Skin epidermis (tissue), 12 donors: ENCODE results near the gene SLIT3.
A peak's percentile ranks its signal among the peaks of the same experiment; 100 is the strongest.

Experiments used
- H3K27ac ChIP-seq, 21 experiments: fragments of 200-600 bp; sonication (generic) in 11 of 21; one replicate each; pipeline ENCODE4 v1.5.0; 2020; ENCODE audit warnings: mild to moderate bottlenecking in 3 of 21, inconsistent platforms in 2 of 21, moderate library complexity in 2 of 21
- H3K4me3 ChIP-seq, 7 experiments: fragments of 200-600 bp; sonication (generic) in 2 of 7; one replicate each; pipeline ENCODE4 v1.5.0; 2020; ENCODE audit warnings: inconsistent platforms in 2 of 7, mild to moderate bottlenecking in 2 of 7, moderate library complexity in 1 of 7

Gene SLIT3

DNA sequence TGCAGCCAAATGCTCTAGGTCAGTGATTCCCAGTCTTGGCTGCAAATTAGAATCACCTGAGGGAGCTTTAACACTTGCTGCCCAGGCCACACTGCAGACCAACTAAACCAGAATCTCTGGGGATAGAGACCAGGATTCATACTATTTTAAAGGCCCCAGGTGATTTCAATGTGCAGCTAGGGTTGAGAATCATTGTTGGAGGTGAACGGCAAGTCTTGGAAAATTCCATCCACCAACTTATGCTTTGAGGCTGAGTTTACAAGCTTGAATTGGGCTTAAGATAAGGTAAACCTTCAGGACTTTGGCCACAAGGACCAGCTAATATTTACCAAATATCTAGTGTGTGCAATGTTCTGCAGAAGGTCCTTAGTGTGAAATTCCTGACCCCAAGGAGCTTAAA, 27.5 kb downstream of the SLIT3 start:
- Histone ChIP-seq H3K4me3 (no peak overlapping the region), H3K27ac (no peak overlapping the region)

DNA sequence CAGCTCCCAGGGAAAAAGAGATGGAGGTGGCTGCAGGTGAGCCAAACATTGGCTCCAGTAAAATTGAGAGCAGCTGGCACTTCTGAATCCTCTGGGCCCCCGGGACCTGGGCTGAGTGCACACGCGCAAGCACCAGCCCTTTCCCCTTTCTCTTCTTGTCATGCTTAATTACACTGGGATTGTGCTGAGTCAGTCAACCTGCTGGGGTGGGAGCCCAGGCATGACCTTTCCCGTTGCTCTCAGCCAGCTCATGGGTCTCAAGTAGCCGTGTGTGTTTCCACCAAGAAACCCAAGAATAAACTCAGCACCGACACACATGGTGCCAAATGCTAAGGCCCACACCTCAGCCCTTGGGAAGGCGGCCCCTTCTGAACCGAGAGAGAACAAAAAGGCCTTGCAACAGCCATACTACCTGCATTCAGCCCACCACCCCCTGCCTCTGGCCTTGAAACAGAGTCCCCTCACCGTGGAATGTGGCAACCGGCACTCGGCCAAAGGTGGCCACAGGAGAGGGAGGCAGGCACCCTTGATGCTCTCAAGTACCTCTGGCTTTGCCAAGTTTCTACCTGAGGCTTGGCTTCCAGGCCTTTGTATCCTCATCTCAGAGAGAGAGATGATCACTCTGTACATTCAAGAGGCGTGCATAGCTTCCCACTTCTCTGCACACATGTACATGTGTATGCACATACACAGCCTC, 28.1 kb downstream of the SLIT3 start:
- H3K27ac ChIP-seq = no peak overlapping the region
- H3K4me3 ChIP-seq = no peak overlapping the region

DNA sequence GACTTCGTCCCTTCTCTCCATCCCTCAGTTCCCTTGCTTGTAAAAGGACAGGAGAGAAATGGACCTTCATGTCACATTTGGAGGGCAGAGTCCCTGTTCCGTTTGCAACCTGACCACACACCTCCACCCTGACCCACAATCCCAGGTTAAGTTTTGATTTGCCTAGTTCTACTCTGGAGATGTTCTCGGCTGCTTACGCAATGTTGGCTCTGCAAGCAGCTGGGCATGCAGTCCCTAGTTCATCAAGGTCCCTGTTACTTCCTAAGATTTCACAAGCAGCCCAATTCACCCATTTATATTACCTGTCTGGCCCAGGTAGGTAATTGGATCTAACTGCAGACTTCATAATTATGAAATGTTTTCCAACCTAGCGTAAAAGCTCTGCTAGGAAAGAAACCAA, 28.8 kb downstream of the SLIT3 start:
- Histone ChIP-seq H3K4me3 (no peak overlapping the region), H3K27ac (no peak overlapping the region)

DNA sequence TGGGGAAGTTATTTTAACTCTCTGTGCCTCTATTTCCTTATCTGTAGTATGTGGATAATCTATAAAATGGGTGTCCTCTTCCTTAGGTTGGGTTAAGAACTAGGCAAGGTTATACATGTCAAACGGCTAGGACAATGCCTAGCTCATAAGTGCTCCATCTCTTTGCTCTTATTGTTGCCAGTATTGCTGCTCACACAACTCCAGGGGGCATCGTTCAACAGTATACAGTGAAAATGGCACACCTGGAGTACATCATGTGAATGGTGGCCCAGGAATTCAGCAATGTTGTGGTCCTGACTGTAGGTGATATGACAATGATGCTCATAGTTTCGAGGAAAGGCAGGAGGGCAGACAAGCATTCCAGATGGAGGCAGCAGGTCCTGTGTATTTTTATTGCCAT, 30.1 kb downstream of the SLIT3 start:
- no peak overlapping the region for H3K27ac ChIP-seq

DNA sequence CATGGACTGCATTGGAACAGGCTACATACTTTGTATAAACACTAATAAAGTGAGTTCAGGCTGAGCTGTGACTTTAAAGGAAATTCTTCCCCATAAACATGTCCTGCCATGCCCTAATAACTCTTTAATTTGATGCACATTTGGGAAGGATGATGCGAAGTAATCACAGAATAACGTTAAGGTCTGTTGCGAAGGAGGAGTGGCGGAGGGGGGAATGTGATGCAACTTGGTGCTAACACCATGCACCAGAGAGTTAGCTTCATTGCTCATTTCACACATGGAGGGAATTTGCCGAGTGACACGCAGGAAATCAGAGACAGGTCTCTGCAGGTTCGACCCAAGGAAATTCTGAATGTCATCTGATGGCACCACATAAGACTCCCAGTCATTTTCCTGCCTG, 32.9 kb downstream of the SLIT3 start:
- no peak overlapping the region for H3K4me3 ChIP-seq
- H3K27ac ChIP-seq = peak overlapping the region in 4 of 21 experiments; percentile 5 to 67 (median 54)

More for the DNA sequence above, 30.1 kb downstream of the SLIT3 start:
- no peak overlapping the region for H3K4me3 ChIP-seq

DNA sequence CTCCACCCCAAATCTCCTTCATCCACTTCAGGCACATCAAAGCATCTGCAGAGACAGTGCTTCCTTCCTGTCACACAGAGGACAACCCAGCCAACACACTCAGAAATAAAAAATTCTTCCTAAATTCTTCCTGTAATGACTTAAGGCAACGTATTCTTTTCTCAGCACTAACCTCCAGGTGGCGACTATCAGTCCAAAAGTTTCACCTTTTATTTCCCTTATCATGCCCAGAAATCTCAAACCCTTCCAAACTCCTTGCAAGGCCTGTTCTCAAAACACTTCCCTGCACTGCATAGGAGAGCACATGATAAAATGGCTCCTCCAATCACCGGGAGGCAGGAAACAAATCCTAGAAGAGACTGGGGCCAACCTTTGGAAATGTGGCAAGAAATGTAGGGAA, 35.1 kb downstream of the SLIT3 start:
- Histone ChIP-seq H3K4me3 (no peak overlapping the region), H3K27ac (no peak overlapping the region)

DNA sequence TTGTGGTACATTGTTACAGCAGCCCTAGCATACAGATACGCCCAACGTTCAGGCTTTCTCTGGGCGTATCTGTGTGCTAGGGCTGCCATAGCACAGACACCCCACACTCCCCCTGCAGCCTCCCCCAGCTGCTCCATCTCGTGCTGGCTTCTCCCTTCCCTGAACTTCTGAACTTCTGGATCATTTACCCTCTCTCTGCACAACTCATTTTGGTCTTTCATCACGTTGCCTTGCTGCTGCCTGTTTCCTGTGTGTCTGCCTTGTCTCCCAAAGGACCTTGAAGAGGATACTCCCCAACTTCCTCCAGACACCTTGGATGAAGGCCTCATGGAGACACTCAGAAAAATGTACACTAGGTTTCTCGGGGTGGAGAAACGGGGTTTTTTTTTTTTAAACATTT, 37.3 kb downstream of the SLIT3 start:
- Histone ChIP-seq H3K27ac (peak overlapping the region in 1 of 21 experiments; percentile 54), H3K4me3 (no peak overlapping the region)

DNA sequence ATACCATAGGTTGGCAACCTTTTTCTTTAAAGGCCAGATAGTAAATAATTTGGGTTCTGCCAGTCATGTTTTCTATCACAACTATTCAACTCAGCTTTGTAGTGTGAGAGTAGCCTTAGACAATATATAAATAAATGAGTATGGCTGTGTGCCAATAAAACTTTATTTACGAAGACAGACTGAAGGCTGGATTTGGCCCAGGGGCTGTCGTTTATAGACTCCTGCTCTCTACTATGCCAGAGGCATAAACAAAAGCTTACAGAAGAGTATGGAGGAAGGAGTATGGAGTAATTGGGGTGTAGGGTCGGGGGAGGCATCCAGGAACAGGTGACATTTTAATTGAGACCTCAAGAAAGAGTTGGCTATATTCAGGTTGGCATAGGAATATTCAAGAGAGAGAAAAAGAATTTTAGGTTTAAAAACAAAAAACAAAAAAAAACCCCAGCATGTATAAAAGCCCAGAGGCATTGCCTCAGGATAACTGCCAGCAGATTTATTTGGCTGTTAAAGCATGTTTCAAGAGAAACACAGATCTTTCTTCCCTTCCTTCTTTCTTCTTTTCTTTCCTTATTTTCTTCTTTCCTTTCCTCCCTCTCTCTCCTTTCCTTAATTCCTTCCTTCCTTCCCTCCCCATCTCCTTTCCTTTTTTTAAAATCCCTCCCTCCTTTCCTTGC, 39.9 kb downstream of the SLIT3 start:
- peak overlapping the region in 1 of 21 experiments; percentile 54 for H3K27ac ChIP-seq
- no peak overlapping the region for H3K4me3 ChIP-seq

DNA sequence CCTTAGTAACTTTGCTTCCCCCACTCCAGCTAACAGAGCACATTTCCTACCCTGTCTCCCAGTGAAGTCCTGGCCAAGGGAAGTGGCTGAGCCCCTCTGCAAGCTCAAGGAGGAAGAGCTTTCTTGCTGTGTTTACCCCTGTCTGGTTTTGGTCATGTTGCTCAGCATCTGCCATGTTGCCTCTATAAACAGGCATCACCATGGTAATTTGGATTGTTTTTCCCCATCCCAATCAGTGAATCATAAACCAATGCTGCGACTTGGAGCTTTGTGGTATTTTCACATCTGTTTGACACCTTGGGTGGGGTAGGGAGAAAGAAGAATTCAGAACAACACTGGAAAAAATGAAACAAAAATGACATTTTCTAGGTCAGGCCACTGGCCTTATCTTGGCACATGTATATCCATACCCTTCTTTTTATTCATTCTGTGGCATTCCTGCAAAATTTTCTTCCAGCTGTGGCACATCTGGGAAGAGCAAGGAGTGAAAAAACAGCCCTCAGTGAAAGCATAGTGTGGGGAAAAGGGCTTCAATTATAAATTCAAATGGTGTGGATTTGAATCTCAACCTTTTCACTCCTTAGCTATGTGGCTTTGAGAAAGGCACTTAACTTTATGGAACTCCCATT, 42.5 kb downstream of the SLIT3 start:
- peak overlapping the region in 6 of 21 experiments; percentile 28 to 69 (median 56) for H3K27ac ChIP-seq
- no peak overlapping the region for H3K4me3 ChIP-seq

DNA sequence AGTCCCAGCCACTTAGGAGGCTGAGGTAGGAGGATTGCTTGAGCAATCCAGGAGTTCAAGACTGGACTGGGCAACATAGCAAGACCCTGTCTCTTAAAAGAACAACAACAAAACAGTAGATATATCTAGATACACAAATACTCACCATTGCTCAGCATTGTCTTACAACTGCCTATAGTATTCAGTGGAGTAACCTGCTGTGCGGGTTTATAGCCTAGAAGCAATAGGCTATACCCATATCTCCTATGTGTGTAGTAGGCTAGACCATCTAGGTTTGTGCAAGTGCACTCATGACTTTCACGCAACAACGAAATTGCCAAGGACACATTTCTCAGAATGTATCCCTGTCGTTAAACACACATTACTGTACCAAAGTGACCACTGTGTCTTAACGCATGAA, 44.7 kb downstream of the SLIT3 start:
- Histone ChIP-seq H3K27ac (peak overlapping the region in 1 of 21 experiments; percentile 24), H3K4me3 (no peak overlapping the region)

DNA sequence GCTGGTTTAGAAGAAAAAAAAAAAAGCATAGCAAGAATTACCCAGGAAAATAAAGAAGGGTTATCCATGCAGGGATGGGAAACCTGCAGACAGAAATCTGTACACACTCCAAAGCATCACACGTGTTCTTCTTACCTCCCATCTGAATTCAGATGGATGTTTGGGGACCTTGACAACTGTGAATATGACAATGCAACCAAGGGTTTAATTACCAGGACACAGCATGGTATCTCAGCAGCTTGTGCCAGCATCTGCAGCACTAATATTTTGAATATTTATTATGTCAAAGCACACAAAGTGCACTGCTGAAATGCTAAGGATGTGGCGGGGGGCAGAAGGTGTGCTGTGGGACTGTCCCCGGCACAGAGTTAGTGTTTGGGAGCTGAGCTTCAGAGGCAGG, 47.9 kb downstream of the SLIT3 start:
- H3K27ac ChIP-seq = no peak overlapping the region

DNA sequence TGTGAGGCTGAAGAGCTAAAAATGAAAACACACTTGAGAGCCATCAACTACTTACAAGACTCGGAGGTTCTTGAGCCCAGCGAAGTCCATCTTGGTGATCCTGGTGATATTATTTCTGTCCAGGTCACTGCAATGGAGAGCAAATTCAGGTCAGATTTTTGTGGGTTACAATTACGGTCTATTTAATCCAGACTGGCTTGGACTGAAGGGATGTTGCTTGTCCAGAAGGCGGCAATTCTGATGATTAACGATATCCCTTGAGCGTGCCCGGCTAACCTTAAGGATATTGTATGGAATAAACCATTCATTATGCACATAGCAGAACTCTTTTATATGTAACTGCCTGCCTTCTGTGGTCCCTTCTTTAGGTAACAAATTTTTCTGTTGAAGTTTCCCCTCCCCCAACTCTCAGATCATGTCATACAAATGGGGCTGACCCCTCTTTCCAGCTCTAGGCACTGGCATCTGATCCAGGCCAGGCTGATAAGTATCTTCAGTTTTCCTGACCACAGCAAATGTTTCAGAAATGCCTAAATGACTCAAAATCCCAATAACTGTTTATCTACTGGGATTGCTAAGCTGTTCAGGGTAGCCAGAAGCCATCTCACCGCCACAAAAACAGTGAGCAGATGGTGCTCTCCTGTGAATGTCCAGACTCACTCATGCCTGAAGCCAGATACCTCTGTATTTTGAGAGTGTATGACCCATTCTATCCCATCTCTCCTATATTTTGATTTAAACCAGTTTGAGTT, 49.4 kb downstream of the SLIT3 start:
- no peak overlapping the region for H3K4me3 ChIP-seq
- H3K27ac ChIP-seq = no peak overlapping the region

More for the DNA sequence above, 47.9 kb downstream of the SLIT3 start:
- H3K4me3 ChIP-seq = no peak overlapping the region

DNA sequence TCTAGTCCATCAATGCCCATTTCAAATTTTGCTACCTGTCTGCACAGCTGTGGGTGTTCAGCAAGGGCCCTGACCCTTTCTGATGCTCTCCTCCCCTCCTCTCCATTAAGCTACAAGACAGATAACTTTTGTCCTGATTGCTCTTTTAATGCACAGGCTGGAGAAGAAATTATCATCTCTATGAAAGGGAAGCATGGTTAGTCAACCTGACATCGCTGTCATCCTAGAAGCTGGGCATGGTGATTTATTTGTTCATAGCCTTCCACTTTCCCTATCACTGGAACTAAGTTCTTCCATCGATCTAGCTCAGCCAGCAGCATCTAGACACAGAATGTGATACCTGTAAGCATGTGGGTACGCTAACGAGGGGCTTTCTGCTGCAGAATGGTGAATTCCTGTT, 50.1 kb downstream of the SLIT3 start:
- Histone ChIP-seq H3K4me3 (no peak overlapping the region), H3K27ac (no peak overlapping the region)

DNA sequence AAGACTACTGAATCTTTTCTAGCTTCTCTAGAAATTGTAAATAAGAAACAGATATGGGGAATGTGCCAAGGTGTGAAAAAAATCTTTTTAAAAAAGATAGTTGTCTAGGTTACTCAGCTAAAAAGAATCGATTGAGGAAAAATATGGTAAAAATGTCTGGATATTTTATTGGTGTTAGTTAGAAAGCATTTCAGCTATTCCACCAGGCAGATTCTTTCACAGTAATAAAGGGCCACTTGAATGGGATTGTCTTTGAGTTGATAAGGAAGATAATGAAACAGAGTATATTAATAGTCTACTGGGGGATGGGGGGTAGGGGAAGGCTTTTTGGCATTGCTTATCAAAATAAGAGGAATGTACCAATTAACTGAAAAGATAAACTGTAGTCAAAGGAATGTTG, 51.9 kb downstream of the SLIT3 start:
- Histone ChIP-seq H3K27ac (peak overlapping the region in 4 of 21 experiments; percentile 9 to 50 (median 38)), H3K4me3 (no peak overlapping the region)

DNA sequence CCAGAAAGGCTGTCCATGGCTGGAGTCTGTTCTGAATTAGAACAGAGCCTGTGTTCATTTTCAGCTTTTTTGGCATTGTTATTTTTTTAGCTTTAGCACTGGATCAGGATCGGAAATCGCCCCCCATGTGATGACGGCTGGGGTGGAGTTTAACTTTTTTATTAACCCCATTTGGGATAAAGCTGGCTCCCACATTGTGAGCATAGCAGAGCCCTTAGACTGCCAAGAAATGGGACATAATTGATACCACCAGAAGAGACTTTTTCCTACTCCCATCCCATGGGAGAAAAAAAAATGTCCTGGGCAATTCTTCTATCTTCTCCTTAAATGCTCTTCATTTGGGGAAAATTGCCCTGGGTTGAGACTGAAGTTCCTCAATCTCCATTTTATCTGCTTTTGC, 52.4 kb downstream of the SLIT3 start:
- H3K4me3 ChIP-seq = no peak overlapping the region
- H3K27ac ChIP-seq = peak overlapping the region in 5 of 21 experiments; percentile 9 to 79 (median 47)

DNA sequence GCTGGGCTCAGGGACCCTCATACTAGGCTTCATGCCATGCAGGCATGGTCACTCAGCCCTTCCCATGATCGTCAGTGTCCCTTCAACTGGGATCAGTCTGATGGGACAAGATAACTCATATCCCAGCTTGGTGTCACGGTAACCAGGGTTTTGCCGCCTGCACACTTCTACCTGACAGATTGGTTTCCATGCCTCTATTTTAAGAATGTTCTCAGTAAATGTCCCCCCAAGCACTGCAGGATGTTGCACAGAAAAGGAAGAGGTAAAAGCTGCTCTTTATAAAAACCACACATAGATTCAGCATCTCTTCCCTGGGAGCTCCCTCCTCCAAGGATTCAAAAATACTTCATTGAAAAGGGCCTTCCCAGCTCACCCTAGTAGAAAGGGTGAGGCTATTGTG, 56.1 kb downstream of the SLIT3 start:
- no peak overlapping the region for H3K27ac ChIP-seq

DNA sequence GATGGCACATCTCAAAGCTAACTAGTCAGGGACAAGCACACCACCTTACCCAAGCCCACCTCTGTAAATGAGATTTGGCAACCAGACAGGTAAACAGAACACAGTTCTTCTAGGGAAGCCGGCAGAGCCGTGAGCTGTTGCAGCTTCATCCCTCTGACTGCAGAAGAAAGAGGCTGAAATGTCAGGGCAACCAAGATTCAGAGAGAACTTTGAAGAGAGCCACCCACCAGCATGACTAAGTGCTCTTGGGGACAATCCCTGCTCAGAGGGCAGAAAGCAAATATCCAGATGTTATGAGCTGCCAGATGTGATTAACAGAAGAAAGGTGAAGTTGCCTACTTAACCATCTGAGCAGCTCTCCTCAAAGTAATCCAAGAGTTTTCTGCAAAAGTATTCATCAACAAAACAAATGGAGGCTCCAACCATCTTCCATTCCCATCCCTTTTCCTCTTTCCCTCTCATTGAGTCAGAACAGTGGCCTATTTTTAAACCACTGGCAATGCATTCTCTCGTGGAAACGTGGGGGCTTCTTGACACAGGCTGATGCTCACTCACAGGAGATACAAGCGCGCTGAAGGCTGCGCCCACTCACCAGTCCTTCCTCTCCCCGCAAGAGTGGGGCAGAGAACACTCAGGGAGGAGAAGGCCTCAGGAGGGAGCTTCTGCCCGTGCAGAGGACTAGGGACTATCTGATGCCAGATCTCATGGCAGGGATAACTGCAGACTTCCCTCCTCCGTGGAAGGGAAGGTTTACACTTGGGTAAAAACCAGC, 57.1 kb downstream of the SLIT3 start:
- no peak overlapping the region for H3K27ac ChIP-seq
- H3K4me3 ChIP-seq = no peak overlapping the region

More for the DNA sequence above, 56.1 kb downstream of the SLIT3 start:
- H3K4me3 ChIP-seq = no peak overlapping the region

DNA sequence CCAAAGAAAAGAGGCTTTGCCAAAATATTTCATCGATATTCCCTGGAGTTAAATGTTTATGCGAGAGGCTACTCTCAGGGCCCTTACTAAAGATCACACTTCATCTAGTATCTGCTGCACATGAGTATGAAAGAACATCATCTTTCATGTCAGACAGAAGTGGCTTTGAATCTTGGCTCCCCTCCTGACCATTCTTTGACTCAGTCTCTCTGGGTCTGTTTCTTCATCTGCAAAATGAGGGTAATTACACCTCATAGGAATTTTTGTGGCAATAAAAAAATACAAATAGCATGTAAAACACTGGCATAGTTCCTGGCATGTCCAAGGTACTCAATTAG, 58.1 kb downstream of the SLIT3 start:
- Histone ChIP-seq H3K27ac (peak overlapping the region in 2 of 21 experiments; percentile 20 to 51), H3K4me3 (no peak overlapping the region)

DNA sequence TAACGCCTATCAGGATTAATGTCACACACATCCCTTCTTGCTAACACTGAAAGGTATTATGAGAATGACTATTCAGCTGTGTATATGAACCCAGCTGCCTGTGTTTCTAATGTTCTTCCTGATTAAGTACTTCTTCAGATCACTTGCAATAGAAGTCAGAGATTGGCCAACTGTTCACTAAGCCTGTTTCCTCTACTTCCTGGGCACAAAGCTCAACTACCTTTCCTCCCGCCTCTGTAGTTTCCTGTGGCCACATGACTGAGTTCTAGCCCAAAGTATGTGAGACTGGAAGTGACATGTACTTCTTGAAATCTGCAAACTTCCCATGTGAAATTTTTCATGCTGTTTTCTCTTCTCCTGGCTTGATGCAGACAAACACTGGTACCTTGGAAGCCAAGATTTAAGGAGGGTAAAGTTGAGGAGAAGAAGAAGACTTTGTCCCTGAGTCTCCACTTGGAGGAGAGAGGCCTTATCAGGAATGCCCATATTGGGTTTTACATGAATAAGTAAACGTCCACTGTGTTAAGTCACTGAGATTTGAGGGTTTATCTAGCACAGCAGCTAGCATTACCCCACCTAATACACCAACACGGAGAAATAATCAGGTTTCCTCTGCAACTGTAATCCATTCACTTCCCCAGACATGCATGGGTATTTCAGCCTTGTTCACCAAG, 58.6 kb downstream of the SLIT3 start:
- peak overlapping the region in 3 of 21 experiments; percentile 1 to 51 (median 20) for H3K27ac ChIP-seq
- no peak overlapping the region for H3K4me3 ChIP-seq
